ENCODE results near the gene LHFPL5. TPM values are rescaled to one million over a fixed set of nuclear protein-coding genes. Genes with fewer than 3 reads are reported as not detected.

Gene LHFPL5
- total RNA-seq (ENCODE audit: low replicate concordance): not detected in 2 replicates

DNA sequence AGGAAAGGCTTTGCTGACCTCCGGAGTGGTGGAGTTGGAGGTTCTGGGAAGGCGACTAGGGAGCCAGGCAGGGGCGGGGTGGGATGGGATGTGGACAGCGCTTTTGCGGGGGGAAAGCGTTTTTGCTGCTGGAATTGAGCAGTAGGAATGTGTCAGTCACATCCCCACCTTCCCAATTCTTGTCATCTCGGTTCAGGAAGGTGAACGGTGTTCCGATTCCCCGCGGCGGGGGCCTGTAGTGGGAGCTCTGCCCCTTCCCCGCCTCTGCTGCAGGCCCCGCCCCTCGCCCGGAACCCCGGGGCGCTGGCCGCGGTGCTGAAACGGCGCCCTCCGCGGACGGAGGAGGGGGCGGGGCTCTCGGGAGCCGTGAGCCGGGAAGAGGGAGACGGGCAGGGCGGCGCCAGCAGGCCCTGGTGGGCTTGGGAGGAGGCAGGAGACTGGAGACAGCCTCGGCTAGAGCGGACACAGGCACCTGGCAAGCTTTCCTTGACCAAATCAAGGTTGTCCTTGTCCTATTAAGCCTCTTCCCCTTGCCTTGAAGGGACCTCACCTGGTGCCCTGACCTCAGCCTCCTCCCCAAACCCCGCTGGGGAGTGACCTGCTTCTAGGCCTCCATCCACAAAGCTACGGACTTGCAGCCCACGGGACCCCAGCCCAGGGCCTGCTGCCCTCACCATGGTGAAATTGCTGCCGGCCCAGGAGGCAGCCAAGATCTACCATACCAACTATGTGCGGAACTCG lies at the start of gene LHFPL5:
Gene LHFPL5, plus strand, starts transcription at position 357 of the 741 bp plus-strand sequence. Its CDS starts 319 bp downstream, at position 676.

DNA sequence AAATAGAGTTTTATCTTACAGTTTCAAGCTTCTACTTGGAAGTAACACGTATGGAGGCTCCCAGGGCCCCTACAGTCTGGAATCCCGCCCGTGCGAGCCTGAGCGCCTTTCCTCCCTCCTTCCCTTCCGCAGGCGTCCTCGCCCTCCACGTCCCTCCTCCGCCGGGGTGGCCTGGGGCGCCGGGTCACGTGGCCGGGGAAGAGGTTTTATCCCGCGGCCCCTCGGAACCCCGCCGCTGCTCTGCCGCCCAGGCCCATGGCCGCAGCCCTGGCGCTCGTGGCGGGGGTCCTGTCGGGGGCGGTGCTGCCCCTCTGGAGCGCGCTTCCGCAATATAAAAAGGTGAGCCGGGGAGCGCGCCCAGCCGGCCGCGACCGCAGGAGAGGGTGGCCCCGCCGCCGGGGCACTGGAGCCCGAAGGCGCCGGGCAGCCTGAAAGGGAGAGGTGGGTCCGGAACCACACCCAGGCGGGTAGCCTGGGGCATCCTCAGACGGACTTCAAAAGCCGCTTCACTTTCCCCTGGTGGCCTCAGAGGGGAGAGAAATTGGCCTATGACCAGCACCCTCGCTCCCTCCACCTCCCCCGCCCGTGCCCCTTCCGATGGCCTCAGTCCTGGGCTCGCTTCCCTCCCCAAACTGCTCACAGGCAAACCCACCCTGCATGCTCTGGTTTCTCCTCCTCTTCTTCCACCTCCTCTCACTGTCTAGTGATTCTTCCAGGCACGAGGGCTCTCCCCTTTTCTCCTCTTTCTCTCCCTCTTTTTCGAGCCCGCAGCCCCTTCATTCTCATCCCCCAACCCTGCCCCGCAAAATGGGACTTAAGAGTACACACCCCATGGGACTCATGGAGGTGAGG lies 28.6 kb upstream of the LHFPL5 start, which contains the start of gene CLPSL2:
Gene CLPSL2, plus strand, starts transcription at position 235 of the 852 bp plus-strand sequence. Its CDS starts 21 bp downstream, at position 256.

GRCh38 chr6:35780719-35781118 lies 24.4 kb upstream of the LHFPL5 start, which contains the start of gene CLPSL1:
CLPSL1 (plus strand) TSS chr6:35781019; CDS start chr6:35781111, 92 bp downstream.

Other genes starting within 250 kb of the LHFPL5 start
- 4.5 and 4.7 TPM in 2 replicates for gene FKBP5, start 116.4 kb upstream of the LHFPL5 start, total RNA-seq (ENCODE audit: low replicate concordance)
- 0.23 TPM in 1 of 2 replicates, not detected in the other for gene ARMC12, start 68.3 kb upstream of the LHFPL5 start, total RNA-seq (ENCODE audit: low replicate concordance)
- gene CLPSL2, start 28.8 kb upstream of the LHFPL5 start, total RNA-seq (ENCODE audit: low replicate concordance): not detected in 2 replicates
- gene CLPSL1, start 24.3 kb upstream of the LHFPL5 start, total RNA-seq (ENCODE audit: low replicate concordance): not detected in 2 replicates
- not detected in 2 replicates for gene CLPS, start 8.0 kb upstream of the LHFPL5 start, total RNA-seq (ENCODE audit: low replicate concordance)
- 23.1 and 52.1 TPM in 2 replicates for gene SRPK1, start 115.7 kb downstream of the LHFPL5 start, total RNA-seq (ENCODE audit: low replicate concordance)
- gene SLC26A8, start 219.3 kb downstream of the LHFPL5 start, total RNA-seq (ENCODE audit: low replicate concordance): under 0.01 TPM in 1 of 2 replicates, not detected in the other
- gene MAPK14, start 222.5 kb downstream of the LHFPL5 start, total RNA-seq (ENCODE audit: low replicate concordance): 35.0 and 63.9 TPM in 2 replicates

Data from smooth muscle cell of the coronary artery (primary cell).